Measurements from ENCODE around the gene TMEM171. TPM values are rescaled to one million over a fixed set of nuclear protein-coding genes. Genes with fewer than 3 reads are reported as not detected.
A peak's percentile ranks its signal among the peaks of the same experiment; 100 is the strongest.

Gene TMEM171
- polyA plus RNA-seq, 1 donor (not counting 4 experiments of a cell fraction or from before 2014, with no cell fraction given), result 8.7 TPM

- Histone ChIP-seq H3K4me3 (ENCODE audit: control insufficient read depth in 2 of 3, extremely low read depth in 1 of 3, insufficient read depth in 2 of 3, low read depth in 1 of 3, low read length in 3 of 3) (peak overlapping the region; percentile 5 to 58 (median 49)), H3K36me3 (ENCODE audit: control insufficient read depth in 2 of 2, extremely low read depth in 1 of 2, insufficient read depth in 2 of 2, low read length in 2 of 2) (peaks cover 11% of the 10 kb centered on the region in 2 experiments), H3K9ac (ENCODE audit: control insufficient read depth, extremely low read depth, insufficient read depth, low read length) (peak overlapping the region; percentile 64), H3K4me2 (ENCODE audit: control insufficient read depth, extremely low read depth, insufficient read depth, low read depth, low read length) (peak overlapping the region; percentile 92), H3K27ac (ENCODE audit: control insufficient read depth, insufficient read depth, low read length) (no peak overlapping the region), H3K4me1 (ENCODE audit: control insufficient read depth, extremely low read depth, insufficient read depth, low read length) (peaks cover 35% of the 10 kb centered on the region), H3K79me2 (ENCODE audit: control insufficient read depth, insufficient read depth, low read length) (peaks cover 4% of the 10 kb centered on the region), H3K27me3 (ENCODE audit: control insufficient read depth, extremely low read depth, insufficient read depth, low read length) (no peaks in the 10 kb centered on the region), H3K9me1 (ENCODE audit: control insufficient read depth, extremely low read depth, insufficient read depth, low read length) (no peaks in the 10 kb centered on the region), H2AFZ (ENCODE audit: control insufficient read depth, low read length) (peak overlapping the region; percentile 49), H3K9me3 (ENCODE audit: control insufficient read depth, low read depth, low read length) (no peaks in the 10 kb centered on the region), H4K20me1 (ENCODE audit: control insufficient read depth, extremely low read depth, insufficient read depth, low read length) (no peaks in the 10 kb centered on the region)
- DNase-seq (ENCODE audit: low read depth, low spot score) (no peak), FAIRE-seq (no peak)
- no peak for TF ChIP-seq CTCF (optimal IDR thresholded peaks at IDR 0.05 in 1 of 3, IDR thresholded peaks at IDR 0.05 in 1 of 3, conservative IDR thresholded peaks at IDR 0.05 in 1 of 3; ENCODE audit: extremely low read depth in 1 of 3, insufficient read depth in 2 of 3, low read length in 3 of 3)
- no peak for TF ChIP-seq EZH2 (IDR thresholded peaks at IDR 0.05; ENCODE audit: low read length)
- dilution Hi-C loops (cut with MboI; ENCODE audit: extremely low pct_ligation_motif_present, low sequenced_read_pairs), result no loop called here
These were observed 771 bp upstream of the TMEM171 start for GRCh38 chr5:73119451-73120157.

- H3K36me3 ChIP-seq (ENCODE audit: control insufficient read depth in 2 of 2, extremely low read depth in 1 of 2, insufficient read depth in 2 of 2, low read length in 2 of 2), result peaks cover 14 to 15% of the 10 kb centered on the region in 2 experiments
- peak overlapping the region; percentile 33 for H3K27ac ChIP-seq (ENCODE audit: control insufficient read depth, insufficient read depth, low read length)
- peak overlapping the region; percentile 41 for H2AFZ ChIP-seq (ENCODE audit: control insufficient read depth, low read length)
- H3K27me3 ChIP-seq (ENCODE audit: control insufficient read depth, extremely low read depth, insufficient read depth, low read length), result no peaks in the 10 kb centered on the region
- H3K4me3 ChIP-seq (ENCODE audit: control insufficient read depth in 2 of 3, extremely low read depth in 1 of 3, insufficient read depth in 2 of 3, low read depth in 1 of 3, low read length in 3 of 3), result peak overlapping the region; percentile 58 to 89 (median 77)
- peak; percentile 77 for FAIRE-seq
- dilution Hi-C loops (cut with MboI; ENCODE audit: extremely low pct_ligation_motif_present, low sequenced_read_pairs), result no loop called here
- H3K79me2 ChIP-seq (ENCODE audit: control insufficient read depth, insufficient read depth, low read length), result peaks cover 4% of the 10 kb centered on the region
- H3K9me1 ChIP-seq (ENCODE audit: control insufficient read depth, extremely low read depth, insufficient read depth, low read length), result no peaks in the 10 kb centered on the region
- H3K9me3 ChIP-seq (ENCODE audit: control insufficient read depth, low read depth, low read length), result no peaks in the 10 kb centered on the region
- no peaks in the 10 kb centered on the region for H4K20me1 ChIP-seq (ENCODE audit: control insufficient read depth, extremely low read depth, insufficient read depth, low read length)
- DNase-seq (ENCODE audit: low read depth, low spot score), result no peak
- peak overlapping the region; percentile 64 for H3K9ac ChIP-seq (ENCODE audit: control insufficient read depth, extremely low read depth, insufficient read depth, low read length)
- H3K4me2 ChIP-seq (ENCODE audit: control insufficient read depth, extremely low read depth, insufficient read depth, low read depth, low read length), result peak overlapping the region; percentile 92
- no peak for TF ChIP-seq CTCF (optimal IDR thresholded peaks at IDR 0.05 in 1 of 3, IDR thresholded peaks at IDR 0.05 in 1 of 3, conservative IDR thresholded peaks at IDR 0.05 in 1 of 3; ENCODE audit: extremely low read depth in 1 of 3, insufficient read depth in 2 of 3, low read length in 3 of 3)
- no peak for TF ChIP-seq EZH2 (IDR thresholded peaks at IDR 0.05; ENCODE audit: low read length)
- H3K4me1 ChIP-seq (ENCODE audit: control insufficient read depth, extremely low read depth, insufficient read depth, low read length), result peaks cover 22% of the 10 kb centered on the region
These were observed 716 bp downstream of the TMEM171 start for GRCh38 chr5:73121119-73121463.

Data from keratinocyte (primary cell).